AG04450 (cell line): ENCODE results near the gene EIF3B. TPM values are rescaled to one million over a fixed set of nuclear protein-coding genes. Genes with fewer than 3 reads are reported as not detected.

ENCODE experiments used
- CTCF ChIA-PET: fragments of 300-600, 350-600 bp; formaldehyde crosslinking; extraction: SDS; loops from one replicate; lab custom pipeline; 2022; ENCODE audit warnings: antibody characterized with exemption, inconsistent platforms; lab: Charles Lee
- POLR2A ChIA-PET: fragments of 350-600 bp; formaldehyde crosslinking; extraction: SDS; loops from one replicate; lab custom pipeline; 2021; ENCODE audit warnings: antibody characterized with exemption, inconsistent platforms; lab: Yijun Ruan, JAX
- DNase-seq: peaks from one replicate; pipeline ENCODE4 v3.0.0-alpha.2; 2011; ENCODE audit warnings: low read depth, low spot score
- H3K27ac ChIP-seq: one replicate; pipeline ENCODE4 v1.5.1; 2012; ENCODE audit warnings: low read depth, low read length, control low read depth
- H3K27me3 ChIP-seq: one replicate; pipeline ENCODE4 v1.6.0; 2012; ENCODE audit warnings: low read length; ENCODE audit not compliant: control insufficient read depth, insufficient read depth
- H3K4me3 ChIP-seq: 2 replicates; pipeline ENCODE4 v1.5.1; 2011; ENCODE audit warnings: mild to moderate bottlenecking, low read depth, low read length, control low read depth
- H3K9me3 ChIP-seq: 2 replicates; pipeline ENCODE4 v1.5.1; 2012; ENCODE audit warnings: low read length; ENCODE audit not compliant: control insufficient read depth, insufficient read depth
- CTCF ChIP-seq: IDR thresholded peaks from 2 replicates; pipeline ENCODE4 v1.5.1; 2011; ENCODE audit warnings: low read depth, low read length, control low read depth, inconsistent platforms
- polyA plus RNA-seq: library from polyadenylated mRNA; depleted of rRNA; stranded (reverse); fragments of >200 nt; gene quantifications from 2 replicates; pipeline ENCODE4 v1.2.3, GENCODE V29; 2011

The EIF3B gene
- polyA plus RNA-seq, 1 experiment: 110 TPM

GRCh38 chr7:2359610-2360009, 5.0 kb downstream of the EIF3B start:
- CTCF ChIA-PET: interaction anchor here (0.6 kb wide), 1 partner anchor 199 kb away, joined by 5 read pairs; no protein-coding TSS in a partner anchor
- H3K27me3 ChIP-seq: no peaks in the 10 kb centered on the region
- POLR2A ChIA-PET: no interaction called here
- TF ChIP-seq CTCF: no peak
- no peak overlapping the region for H3K27ac ChIP-seq
- no peak for DNase-seq
- H3K4me3 ChIP-seq: no peak overlapping the region
- H3K9me3 ChIP-seq: no peaks in the 10 kb centered on the region

- ChIA-PET CTCF (interaction anchor here (0.5 to 0.6 kb wide), 2 partner anchors 59 to 696 kb away, joined by 3 to 4 read pairs; no protein-coding TSS in a partner anchor), POLR2A (no interaction called here)
- TF ChIP-seq CTCF: no peak
- Histone ChIP-seq H3K27me3 (no peaks in the 10 kb centered on the region), H3K9me3 (no peaks in the 10 kb centered on the region), H3K27ac (no peak overlapping the region), H3K4me3 (no peak overlapping the region)
- no peak for DNase-seq
Measured at GRCh38 chr7:2360796-2361195, 6.2 kb downstream of the EIF3B start.

- no peaks in the 10 kb centered on the region for H3K9me3 ChIP-seq
- no peak for DNase-seq
- CTCF ChIA-PET: interaction anchor here (1.2 kb wide), 1 partner anchor 15 kb away, joined by 3 read pairs; no protein-coding TSS in a partner anchor
- H3K27me3 ChIP-seq: no peaks in the 10 kb centered on the region
- no peak overlapping the region for H3K27ac ChIP-seq
- TF ChIP-seq CTCF: no peak
- H3K4me3 ChIP-seq: no peak overlapping the region
- POLR2A ChIA-PET: no interaction called here
Measured at GRCh38 chr7:2362385-2363088, 7.9 kb downstream of the EIF3B start.

GRCh38 chr7:2369139-2369538, 14.5 kb downstream of the EIF3B start:
- POLR2A ChIA-PET: no interaction called here
- H3K27ac ChIP-seq: no peak overlapping the region
- no peaks in the 10 kb centered on the region for H3K27me3 ChIP-seq
- no peak for DNase-seq
- no peak for TF ChIP-seq CTCF
- no peaks in the 10 kb centered on the region for H3K9me3 ChIP-seq
- CTCF ChIA-PET: no interaction called here
- no peak overlapping the region for H3K4me3 ChIP-seq

- no peak overlapping the region for H3K4me3 ChIP-seq
- ChIA-PET POLR2A (interaction anchor here (0.5 kb wide), 1 partner anchor 33 kb away, joined by 3 read pairs; no protein-coding TSS in a partner anchor), CTCF (no interaction called here)
- H3K27me3 ChIP-seq: no peaks in the 10 kb centered on the region
- TF ChIP-seq CTCF: no peak
- no peak overlapping the region for H3K27ac ChIP-seq
- H3K9me3 ChIP-seq: no peaks in the 10 kb centered on the region
- DNase-seq: no peak
Measured at GRCh38 chr7:2371329-2371728, 16.7 kb downstream of the EIF3B start.
